ENCODE results near the gene IGFBP5.
A peak's percentile ranks its signal among the peaks of the same experiment; 100 is the strongest.

Gene IGFBP5

DNA sequence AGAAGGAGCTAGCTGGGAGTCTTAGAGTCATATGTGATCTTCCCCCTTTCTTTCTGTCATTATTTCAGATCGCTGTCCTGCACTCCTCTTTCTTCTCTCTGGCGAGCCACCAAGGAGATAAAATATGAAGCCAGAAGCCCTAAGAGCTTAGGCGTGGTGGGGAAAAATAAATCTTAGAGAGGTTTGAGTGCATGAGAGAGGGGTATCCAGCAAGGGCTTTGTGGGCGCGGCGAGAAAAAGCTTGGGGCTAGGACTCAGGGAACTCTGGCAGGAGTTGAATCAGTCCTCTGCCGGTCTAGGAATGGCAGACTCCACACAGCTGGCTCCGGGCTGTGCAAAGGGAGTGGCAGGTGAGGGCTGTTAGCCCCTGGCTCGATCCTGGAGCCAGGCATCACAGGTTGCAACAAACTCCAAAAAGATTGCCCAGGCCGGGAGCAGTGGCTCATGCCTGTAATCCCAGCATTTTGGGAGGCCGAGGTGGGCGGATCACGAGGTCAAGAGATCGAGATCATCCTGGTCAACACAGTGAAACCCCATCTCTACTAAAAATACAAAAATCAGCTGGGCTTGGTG, 20.1 kb upstream of the IGFBP5 start:
- DNase-seq (ENCODE audit: low read depth, low spot score), result no peak
- no peak overlapping the region for H3K27ac ChIP-seq

DNA sequence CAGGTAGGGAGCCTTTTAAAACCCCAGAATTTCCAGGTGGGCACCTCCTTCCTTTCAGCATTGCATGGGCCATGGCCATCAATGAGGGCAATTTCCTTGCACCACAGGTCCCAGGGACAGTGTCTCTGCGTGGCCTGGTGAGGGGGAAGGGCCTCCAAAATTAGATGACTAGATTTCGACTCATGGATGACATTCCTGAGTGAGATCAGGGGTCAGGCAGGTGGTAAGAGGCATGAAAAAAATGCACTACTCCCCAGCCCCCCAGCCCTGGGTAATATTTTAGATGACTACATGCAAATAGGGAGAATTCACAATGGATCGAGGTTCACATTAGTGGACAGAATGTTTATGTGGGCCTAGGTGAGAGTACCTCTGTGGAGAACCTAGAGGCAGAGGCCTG, 19.0 kb upstream of the IGFBP5 start:
- no peak for DNase-seq (ENCODE audit: low read depth, low spot score)
- H3K27ac ChIP-seq, result peak overlapping the region; percentile 50

DNA sequence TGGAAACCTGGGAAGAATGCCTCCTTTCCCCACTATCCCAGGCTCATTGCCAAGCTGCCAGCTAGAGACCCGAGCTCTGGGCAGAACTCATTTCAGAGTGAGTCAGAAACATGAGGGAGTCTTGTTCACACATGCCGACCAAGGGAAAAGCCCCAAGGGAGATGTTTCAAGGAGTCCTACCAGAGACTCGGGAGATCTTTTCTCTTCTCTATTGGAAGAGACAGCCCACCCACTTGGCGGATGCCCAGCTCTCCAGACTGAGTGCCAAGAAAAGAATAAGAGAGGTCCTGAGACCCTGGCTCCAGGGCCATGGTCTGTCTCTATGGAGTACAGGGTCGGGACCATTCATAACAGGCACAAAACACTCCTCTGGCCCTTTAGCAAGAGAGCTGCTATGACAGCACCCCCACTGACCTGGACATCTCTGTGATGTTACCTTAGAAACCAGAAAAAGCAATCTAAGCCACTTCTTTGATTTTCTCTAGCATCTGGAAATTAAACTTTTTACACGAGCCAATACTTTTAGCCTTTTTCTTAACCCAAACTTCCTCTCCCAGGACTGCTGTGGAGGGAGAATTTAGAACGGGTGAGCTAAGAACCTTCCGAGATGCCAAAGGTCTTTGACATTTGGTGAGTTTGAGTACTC, 18.5 kb upstream of the IGFBP5 start:
- peak; percentile 75 for DNase-seq (ENCODE audit: low read depth, low spot score)
- peak overlapping the region; percentile 50 for H3K27ac ChIP-seq

DNA sequence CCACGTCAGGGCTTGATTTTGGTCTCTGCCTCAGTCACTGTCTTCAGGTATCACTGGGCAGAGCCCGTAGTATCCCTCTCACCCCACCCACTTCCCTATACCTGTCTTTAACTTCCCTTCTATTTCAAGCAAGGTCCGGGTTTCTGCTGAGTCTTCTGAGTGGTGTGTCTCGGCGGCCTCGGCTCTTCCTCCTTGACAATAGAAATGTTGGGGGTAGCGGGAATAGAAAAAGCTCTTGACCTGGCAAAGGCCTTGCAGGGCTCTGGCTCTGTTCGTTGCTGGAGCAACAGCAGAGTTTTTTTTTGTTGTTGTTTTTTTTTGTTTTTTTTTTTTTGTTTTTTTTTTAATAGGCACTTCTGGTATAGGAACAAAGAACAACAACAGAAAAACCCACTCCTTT, 16.0 kb upstream of the IGFBP5 start:
- no peak for DNase-seq (ENCODE audit: low read depth, low spot score)
- H3K27ac ChIP-seq, result no peak overlapping the region

DNA sequence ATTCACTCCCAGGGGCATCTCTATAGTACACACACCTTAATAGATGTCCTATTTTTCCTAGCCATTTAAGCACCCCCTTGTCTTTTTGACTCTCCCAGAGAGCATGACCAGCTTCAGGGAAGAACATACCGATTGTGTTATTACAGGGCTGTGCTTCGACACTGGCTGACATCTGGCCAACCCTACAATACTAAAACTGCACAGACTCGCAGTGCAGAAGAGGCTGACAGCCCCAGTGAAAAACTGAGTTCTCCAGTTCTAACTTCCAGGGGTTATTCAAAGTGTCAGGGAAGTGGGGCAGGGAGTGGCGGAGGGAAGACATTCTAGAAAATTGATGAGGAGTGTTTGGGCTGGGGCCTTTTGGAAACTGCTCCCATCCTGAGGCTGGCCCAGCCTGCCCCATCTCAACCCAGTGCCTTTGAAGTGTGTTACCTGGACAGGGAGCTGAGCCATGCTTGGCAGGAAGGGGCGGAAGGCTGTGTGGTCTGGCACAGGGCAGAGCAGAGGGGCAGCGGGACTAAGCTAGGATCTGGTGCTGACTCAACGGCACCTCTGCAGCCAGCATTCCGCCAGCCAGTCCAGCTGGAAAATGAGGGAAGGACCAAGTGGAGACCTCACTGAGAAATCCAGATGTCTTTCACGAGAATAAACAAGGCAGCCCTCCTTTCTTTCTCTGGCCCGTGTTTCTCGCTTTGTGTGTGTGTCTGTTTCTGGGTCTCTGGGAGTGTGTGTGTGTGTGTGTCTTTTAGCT, 15.4 kb upstream of the IGFBP5 start:
- DNase-seq (ENCODE audit: low read depth, low spot score), result no peak

DNA sequence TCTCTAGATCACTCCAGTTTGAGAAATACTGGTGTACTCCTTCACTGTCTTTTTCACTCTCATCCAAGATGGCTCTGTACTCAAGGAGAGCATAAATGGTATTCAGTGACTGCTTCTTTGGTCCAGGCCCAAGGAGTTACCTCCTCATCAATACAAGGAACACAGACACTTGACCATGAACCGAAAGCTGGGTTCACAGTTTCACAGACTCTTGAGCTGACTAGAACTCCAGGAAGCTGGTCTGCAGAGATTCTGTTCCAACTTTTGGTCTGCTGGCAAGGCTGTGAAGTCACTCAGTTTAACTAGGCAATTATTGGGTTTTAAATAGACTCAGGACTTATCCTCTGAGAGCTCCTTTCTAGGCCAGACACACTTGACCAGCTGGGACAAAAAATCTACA, 7.4 kb upstream of the IGFBP5 start:
- DNase-seq (ENCODE audit: low read depth, low spot score), result no peak
- H3K27ac ChIP-seq, result no peak overlapping the region

More for the DNA sequence above, 15.4 kb upstream of the IGFBP5 start:
- no peak overlapping the region for H3K27ac ChIP-seq

DNA sequence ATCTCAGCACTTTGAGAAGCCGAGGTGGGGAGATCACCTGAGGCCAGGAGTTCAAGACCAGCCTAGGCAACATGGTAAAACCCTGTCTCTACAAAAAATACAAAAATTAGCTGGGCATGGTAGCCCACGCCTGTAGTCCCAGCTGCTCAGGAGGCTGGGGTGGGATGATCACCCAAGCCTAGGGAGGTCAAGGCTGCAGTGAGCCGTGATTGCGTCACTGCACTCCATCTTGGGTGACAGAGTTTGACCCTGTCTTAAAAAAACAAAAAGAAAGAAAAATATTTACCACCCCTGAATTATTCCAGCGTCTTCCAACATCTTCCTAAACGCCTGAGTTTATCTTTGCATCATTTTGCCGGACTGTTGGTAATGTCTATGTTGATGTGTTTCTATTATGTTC, 6.2 kb upstream of the IGFBP5 start:
- H3K27ac ChIP-seq, result no peak overlapping the region
- no peak for DNase-seq (ENCODE audit: low read depth, low spot score)

DNA sequence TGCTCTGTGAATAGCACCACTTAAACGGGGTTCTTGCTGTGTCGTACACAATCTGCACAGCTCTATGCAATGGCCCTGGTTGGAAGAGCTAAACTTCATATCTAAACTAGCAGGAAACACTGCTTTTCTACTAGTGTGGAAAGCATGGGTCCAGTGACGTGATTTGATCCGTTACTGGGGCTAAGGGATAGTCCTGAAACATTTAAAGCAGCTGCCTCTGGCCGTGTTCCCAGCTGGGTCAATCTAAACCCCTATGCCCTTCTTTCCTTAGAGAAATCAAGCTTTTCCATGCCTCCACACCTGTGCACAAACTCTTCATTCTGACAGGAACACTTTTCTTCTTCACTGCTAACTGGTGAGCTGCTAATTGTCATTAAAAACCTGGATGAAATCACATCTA, 5.4 kb upstream of the IGFBP5 start:
- DNase-seq (ENCODE audit: low read depth, low spot score), result no peak
- H3K27ac ChIP-seq, result no peak overlapping the region

DNA sequence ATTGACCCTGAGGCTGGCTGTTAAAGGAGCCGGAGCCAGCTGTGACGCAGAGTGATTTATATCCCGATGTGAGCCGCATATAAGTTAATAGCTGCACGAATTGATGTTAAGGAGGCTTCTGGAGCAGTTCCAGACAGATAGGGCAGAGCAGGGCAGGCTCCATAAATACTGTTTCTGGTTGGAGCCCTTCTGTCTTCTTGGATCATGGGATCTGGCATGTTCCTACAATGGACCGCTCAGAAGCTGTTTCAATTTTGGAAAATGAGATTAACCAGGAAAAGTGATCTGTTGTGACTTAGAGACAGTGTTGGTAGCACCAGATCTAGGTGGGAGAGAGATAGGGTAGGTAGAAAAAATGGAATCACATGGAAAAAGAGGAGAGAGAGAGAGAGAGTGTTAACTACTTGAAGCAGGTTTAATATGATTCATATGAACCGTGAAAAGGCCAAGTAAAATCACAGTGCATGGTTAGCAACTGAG, 4.8 kb upstream of the IGFBP5 start:
- H3K27ac ChIP-seq, result no peak overlapping the region
- DNase-seq (ENCODE audit: low read depth, low spot score), result no peak

DNA sequence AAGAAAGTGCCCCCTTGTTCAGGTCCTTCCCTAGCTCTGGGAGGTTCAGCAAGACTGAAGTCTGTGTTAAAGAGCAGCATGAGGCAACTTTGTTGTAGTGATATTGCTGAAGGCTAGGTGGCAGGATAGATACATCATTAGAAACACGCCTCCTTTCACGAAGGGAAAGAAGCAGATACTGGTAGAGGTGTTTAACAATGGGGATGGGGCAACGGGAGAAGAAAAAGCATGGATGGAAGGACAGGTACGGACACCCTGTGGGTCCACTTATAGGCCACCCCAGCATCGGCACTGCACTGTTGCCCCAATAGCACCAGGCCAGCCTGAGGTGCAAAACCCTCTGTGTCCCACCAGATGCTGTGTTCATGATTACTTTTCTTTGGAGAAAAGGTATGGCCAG, 3.5 kb upstream of the IGFBP5 start:
- DNase-seq (ENCODE audit: low read depth, low spot score), result no peak
- no peak overlapping the region for H3K27ac ChIP-seq

DNA sequence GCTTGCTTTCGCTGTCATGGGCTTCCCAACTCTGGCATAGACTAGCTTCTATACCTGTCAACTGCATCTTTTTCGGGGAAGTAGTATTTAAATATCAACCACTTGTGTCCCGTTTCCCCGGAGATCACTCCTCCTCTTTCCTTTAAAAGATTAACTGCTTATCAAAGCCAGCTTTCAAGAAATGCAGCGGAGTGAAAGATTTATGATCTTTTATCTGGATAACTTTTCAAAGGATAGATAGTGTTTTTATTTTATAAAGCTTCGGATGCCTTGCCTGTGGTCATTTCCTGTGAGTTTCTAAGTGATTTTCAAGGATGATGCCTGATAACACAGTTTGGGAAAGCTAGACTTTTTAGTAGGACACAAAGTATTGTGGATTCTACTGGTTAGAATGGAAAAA, 2.9 kb upstream of the IGFBP5 start:
- DNase-seq (ENCODE audit: low read depth, low spot score), result no peak
- H3K27ac ChIP-seq, result no peak overlapping the region

DNA sequence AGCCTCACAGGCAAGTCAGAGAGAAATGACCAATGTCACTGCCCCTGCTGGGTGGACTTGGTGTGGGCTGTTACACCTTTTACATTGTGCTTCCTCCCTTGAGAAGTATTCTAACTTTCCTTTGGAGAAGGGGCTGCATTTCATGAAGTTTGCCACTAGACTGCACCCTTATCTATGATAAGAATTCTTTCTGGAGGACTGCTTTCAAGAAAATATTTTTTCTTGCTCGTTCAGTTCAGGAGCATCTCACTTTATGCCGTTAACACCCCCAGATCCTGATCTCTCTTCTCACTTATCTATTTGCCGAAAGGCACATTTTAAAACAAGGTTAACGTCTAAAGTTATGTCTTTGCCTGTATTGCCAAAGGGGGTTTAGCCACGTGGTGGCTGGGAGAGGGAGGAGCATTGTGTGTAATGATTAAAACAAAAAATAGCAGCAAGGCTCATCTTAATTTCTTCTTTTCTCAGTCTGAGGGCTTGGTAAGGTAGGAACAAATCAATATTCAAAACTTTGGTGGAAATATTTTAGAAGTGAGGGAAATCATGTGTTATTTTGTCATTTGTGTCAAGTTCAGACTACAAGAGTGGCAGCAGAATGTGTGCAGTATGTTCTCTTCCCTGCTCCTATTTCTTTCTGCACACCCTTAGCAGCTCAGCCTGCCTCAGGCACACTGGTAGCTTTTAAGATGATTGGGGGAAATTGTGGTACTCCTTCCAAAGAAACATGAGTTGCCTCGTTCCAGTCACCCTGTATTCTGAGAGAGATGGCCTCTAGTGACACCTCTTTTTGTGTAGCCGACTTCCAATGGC, 1.6 kb upstream of the IGFBP5 start:
- H3K27ac ChIP-seq, result no peak overlapping the region
- no peak for DNase-seq (ENCODE audit: low read depth, low spot score)

DNA sequence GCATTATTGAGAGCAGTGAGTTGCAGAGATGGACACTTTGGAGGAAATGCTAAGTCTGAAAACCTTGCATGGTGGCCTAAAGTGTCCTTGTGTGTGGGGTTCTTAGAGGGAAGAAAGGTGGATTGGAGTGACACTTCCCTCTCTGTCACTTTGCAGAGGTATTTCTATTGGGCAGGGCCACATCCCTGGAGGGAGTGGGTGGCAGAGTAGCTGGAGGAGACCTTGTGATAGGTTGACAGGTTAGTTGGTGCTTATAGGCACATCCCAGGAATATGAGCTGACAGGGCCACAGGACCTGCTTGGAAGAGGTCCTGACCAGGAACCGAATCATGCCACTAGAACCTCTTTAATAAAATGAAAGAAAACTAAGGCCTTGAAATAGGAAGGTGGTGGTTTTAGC, 972 bp upstream of the IGFBP5 start:
- no peak for DNase-seq (ENCODE audit: low read depth, low spot score)
- no peak overlapping the region for H3K27ac ChIP-seq

DNA sequence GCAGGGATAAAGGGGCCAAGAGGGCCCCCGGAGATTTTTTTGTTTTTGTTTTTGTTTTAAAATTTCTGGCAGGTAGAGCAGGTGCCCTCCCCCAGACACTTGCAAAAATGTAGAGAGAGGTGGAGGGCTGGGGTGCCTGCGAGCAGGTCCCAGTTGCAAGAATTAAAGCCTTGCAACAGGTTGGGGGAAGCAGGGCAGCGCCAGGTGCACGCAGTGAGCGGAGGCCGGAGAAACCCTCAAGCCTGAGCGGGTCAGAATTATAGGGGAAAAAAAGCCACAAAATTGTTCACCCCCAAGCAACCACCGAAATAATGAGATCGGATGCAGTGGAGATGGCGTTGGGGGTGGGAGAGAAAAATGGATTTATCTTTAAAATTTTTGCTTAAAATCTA, 527 bp downstream of the IGFBP5 start:
- no peak for DNase-seq (ENCODE audit: low read depth, low spot score)
- no peak overlapping the region for H3K27ac ChIP-seq

DNA sequence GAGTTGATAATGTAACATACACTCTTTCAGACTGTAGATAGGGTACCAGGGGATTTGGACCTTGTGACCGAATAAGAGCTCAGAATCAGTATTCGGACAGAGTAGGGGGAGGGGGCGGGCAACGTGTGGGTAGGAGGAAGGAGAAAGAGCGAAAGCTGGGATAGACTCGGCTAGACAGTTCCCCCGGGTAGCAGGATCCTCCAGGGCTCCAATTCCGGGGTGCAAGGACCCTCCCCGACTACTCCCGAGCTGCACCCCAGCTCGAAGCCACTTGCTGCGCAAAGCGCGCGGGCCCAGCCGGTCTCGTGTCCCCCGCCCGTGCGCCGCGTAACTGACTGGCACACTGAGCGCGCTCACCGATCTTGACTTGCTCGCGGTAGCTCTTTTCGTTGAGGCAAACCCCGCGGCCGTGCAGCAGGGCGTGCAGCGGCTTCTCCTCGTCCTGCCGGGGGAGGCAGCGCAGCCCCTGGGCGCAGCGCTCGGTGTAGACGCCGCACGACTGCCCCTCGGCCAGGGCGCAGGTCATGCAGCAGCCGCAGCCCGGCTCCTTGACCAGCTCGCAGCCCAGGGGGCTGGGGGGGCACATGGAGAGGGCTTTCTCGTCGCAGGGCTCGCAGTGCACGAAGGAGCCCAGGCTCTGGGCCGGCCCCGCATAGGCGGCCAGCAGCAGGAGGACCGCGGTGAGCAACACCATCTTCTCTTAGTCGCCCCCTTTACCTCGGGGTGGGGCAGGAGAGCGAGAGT, 1.1 kb downstream of the IGFBP5 start:
- DNase-seq (ENCODE audit: low read depth, low spot score), result no peak

DNA sequence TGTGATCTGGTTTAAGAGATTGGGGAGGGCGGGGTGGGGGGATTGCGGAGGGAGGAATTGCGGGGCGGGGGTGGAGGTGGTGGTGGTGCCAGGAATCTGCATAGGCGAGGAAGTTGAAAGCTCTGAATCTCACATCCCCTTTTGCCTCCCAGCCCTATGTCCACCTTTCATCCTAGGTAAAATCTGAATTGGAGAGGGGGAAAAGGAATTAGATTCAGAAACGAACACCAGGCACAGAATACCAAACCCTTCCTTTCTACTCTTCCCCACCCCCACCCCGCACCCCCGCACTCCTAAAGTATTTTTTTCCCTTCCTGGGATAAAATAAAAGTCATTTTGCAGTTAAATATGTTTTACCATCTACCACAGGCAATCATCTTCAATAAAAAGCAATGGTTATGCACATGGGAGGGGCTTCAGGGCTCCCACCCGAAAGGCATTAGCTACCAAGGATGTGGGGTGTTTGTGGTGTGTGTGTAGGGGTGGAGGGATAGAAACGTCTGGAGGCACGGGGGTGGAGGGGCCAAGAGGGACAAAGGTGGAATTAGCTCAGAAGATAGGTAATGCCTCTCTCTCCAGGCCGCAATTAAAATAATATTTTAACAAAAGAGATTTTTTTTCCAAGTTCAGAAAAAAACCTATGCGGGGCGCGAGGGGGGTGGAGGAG, 1.8 kb downstream of the IGFBP5 start:
- no peak for DNase-seq (ENCODE audit: low read depth, low spot score)
- no peak overlapping the region for H3K27ac ChIP-seq

More for the DNA sequence above, 1.1 kb downstream of the IGFBP5 start:
- H3K27ac ChIP-seq, result no peak overlapping the region

DNA sequence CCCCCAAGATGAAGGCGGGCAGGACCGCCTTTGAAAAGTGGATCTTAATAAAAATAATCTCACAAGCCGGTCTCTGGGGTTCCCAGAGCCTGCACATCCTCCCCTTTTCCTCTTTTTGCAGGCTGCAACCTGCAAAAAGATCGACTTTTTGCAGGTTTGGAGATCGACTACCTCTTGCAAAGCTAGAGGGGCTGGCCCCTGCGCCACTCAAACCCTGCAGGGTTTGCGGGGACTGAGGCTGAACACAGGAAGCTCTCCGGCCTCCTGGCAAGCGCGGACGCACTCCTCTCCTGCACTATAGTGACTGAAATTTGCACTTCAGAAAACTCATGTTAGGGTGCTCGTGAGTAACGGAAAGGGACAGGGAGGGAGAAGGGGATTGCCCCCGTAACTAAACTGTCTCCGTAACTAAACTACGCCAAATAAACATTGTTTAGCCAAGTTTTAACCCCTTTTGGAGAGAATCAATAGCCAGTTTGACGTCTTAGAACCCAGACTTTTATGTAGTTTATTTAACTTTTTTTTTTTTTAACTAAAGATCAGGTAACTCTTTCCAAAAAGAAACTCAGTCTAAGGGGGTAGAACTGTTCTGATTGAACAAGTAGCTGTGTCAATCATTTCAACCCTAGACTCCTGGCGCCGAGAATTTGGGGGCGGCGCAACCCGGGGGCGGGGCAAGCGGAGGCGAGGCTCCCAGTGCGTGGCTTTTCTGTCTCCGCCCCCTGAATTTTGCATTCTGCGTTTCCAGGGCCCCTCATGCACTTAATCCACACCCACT, 2.5 kb downstream of the IGFBP5 start:
- no peak for DNase-seq (ENCODE audit: low read depth, low spot score)
- H3K27ac ChIP-seq, result no peak overlapping the region

DNA sequence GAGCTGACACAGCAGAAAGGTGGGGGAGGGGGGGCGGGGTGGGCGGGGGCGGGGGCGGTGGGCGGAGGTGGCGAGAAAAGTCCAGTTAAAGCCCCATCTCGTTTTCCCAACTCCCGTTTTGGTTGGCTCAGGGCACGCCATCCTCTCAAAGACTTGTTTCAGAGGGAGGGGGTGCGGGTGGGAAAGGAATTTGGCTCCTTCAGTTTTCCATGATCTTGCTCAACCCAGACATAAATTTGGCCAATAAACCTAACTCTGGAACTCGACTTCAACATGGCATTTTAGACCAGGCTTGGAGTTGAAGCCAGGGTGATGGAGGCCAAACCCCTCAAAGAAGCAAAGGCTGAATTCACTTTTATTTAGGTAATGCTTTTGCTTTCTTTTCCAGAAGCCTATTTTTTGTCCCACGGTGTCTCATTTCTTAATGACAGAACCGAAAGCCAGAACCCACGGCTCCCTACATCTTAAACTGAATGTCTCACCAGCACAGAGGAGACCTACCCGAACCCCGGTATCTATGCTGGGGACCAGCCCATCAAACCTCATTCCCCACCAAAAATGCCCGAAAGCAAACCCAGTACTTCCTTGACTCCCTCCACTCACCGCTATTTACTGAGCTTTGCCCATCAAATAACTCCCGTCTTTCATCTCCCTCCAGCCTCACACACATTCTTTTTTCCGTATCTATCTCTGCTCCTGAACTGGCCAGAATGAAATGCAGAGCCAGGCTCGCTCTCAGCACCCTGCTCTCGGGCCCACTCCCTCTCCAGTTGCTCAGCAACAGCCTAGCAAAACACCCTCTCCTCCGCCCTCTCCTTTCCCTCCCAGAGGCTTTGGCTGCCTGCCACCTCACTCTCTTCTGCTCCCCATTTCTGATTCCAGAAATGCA, 4.3 kb downstream of the IGFBP5 start:
- no peak for DNase-seq (ENCODE audit: low read depth, low spot score)
- H3K27ac ChIP-seq, result no peak overlapping the region
